ENCODE data around the gene CDK9.

The CDK9 gene

GRCh38 chr9:127796852-127797370, 11.1 kb downstream of the CDK9 start:
- Histone ChIP-seq H3K9me2 (replicated peaks; ENCODE audit: insufficient read depth, low read length) (no peaks in the 10 kb centered on the region), H3K4me2 (ENCODE audit: low read depth, low read length, poor library complexity, severe bottlenecking) (no peak overlapping the region), H3K79me2 (ENCODE audit: insufficient read depth, low read length) (no peaks in the 10 kb centered on the region), H3F3A (ENCODE audit: insufficient read depth) (peaks cover 23% of the 10 kb centered on the region), H3K36me3 (ENCODE audit: low read length) (peaks cover 5% of the 10 kb centered on the region; the same call in 1 of the 2 replicates), H3K4me3 (ENCODE audit: insufficient read depth, low read length, poor library complexity, severe bottlenecking) (no peak overlapping the region), H3K9me3 (ENCODE audit: insufficient read depth, low read length) (no peaks in the 10 kb centered on the region), H3K27me3 (ENCODE audit: low read length) (no peaks in the 10 kb centered on the region), H2AFZ (ENCODE audit: low read depth, low read length, severe bottlenecking) (no peak overlapping the region), H3K9ac (ENCODE audit: low read length) (no peak overlapping the region), H4K20me1 (ENCODE audit: low read depth, low read length) (no peaks in the 10 kb centered on the region), H3K27ac (ENCODE audit: low read depth, low read length) (no peak overlapping the region)
- TF ChIP-seq CTCF (IDR thresholded peaks at IDR 0.05; ENCODE audit: insufficient read depth, low read length, poor library complexity, severe bottlenecking) (no peak), EZH2phosphoT487 (conservative IDR thresholded peaks at IDR 0.05; ENCODE audit: low read length) (no peak)

DNA sequence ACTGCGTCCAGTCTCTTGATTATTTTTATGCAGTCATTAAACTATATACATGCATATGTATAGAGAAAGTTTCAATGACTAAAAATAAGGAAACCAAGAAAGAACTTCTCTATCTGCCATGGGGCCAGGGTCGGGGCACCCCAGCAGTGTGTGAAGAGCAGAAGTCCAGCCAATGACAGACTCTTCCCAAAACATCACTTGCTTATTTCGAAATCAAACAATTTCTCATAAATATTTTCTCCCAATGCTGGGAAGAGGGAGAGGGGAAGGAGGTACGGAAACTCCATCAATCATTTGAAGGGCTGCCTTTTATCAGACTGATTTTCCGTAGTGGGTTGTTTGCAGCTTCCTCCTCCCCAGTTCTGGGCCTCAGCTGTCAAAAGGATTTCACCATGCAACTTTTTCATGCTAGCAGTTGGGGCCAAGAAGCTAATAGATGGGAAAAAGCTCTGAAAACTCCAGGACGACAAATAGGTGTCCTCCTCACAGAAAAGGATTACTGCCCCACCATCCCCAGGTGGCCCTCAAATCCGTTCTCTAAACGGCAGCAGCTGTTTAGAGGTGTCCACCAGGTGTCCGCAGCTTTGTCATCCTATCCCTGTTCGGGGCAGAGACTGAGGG, 16.2 kb downstream of the CDK9 start:
- no peaks in the 10 kb centered on the region for H3K36me3 ChIP-seq (ENCODE audit: low read length)
- peaks cover 23% of the 10 kb centered on the region for H3K79me2 ChIP-seq (ENCODE audit: insufficient read depth, low read length)
- H3K27ac ChIP-seq (ENCODE audit: low read depth, low read length) = peak overlapping the region; percentile 44
- H3F3A ChIP-seq (ENCODE audit: insufficient read depth) = peaks cover 5% of the 10 kb centered on the region
- peak overlapping the region; percentile 98 for H3K9ac ChIP-seq (ENCODE audit: low read length)
- peak overlapping the region; percentile 56 for H3K4me3 ChIP-seq (ENCODE audit: insufficient read depth, low read length, poor library complexity, severe bottlenecking)
- TF ChIP-seq CTCF (IDR thresholded peaks at IDR 0.05; ENCODE audit: insufficient read depth, low read length, poor library complexity, severe bottlenecking) (no peak), EZH2phosphoT487 (conservative IDR thresholded peaks at IDR 0.05; ENCODE audit: low read length) (no peak)
- H3K9me2 ChIP-seq (replicated peaks; ENCODE audit: insufficient read depth, low read length) = no peaks in the 10 kb centered on the region
- peak overlapping the region; percentile 98 for H2AFZ ChIP-seq (ENCODE audit: low read depth, low read length, severe bottlenecking)
- H4K20me1 ChIP-seq (ENCODE audit: low read depth, low read length) = no peaks in the 10 kb centered on the region
- no peaks in the 10 kb centered on the region for H3K27me3 ChIP-seq (ENCODE audit: low read length)
- peak overlapping the region; percentile 86 for H3K4me2 ChIP-seq (ENCODE audit: low read depth, low read length, poor library complexity, severe bottlenecking)
- H3K9me3 ChIP-seq (ENCODE audit: insufficient read depth, low read length) = no peaks in the 10 kb centered on the region

DNA sequence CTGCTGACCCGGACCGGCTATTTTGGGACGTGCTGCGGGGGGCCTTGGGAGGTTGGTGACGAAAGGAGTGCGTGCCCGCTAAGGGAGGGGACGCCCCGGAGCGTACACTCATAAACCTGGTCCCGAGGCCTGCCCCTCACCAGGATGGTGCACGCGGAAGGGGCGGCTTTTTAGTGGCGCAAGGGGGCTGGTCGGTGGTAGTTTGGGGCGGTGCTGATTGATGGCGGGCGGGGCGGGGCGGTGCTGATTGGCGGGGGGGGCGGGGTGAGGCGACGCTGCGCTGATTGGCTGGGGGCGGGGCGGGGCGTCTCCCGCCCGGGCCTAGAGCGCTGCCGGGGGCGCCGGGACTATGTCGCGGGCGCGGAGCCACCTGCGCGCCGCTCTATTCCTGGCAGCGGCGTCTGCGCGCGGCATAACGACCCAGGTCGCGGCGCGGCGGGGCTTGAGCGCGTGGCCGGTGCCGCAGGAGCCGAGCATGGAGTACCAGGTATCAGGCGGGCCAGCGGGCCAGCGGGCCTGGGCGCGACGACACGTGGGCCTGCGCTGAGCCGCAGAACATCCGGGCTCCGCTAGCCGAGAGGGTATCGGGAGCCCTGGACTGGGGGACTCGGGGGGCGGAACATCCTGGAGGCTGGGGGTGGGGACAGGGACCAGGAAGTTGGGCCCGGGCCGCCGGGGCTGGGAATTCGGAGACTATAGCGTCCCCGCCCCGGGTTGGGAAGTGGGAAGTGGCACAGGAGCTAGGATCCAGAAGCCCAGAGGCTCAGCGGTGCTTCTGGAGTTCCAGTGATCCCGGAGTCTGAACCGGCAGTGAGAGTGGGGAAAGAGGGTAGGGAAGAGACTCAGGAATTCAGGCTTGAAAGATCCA, 17.0 kb downstream of the CDK9 start, which contains the start of gene FPGS:
TSS of gene FPGS (plus strand) at position 307 of the 868 bp plus-strand sequence. CDS start at position 350, 43 bp downstream.
- no peaks in the 10 kb centered on the region for H3K36me3 ChIP-seq (ENCODE audit: low read length)
- H3K27me3 ChIP-seq (ENCODE audit: low read length) = no peaks in the 10 kb centered on the region
- H3K27ac ChIP-seq (ENCODE audit: low read depth, low read length) = peak within 1 kb of the TSS; percentile 73
- peaks cover 23% of the 10 kb centered on the region for H3K79me2 ChIP-seq (ENCODE audit: insufficient read depth, low read length)
- peak within 1 kb of the TSS; percentile 98 for H2AFZ ChIP-seq (ENCODE audit: low read depth, low read length, severe bottlenecking)
- no peak for TF ChIP-seq CTCF (IDR thresholded peaks at IDR 0.05; ENCODE audit: insufficient read depth, low read length, poor library complexity, severe bottlenecking)
- TF ChIP-seq EZH2phosphoT487 (conservative IDR thresholded peaks at IDR 0.05; ENCODE audit: low read length) = no peak
- peak within 1 kb of the TSS; percentile 98 for H3K4me3 ChIP-seq (ENCODE audit: insufficient read depth, low read length, poor library complexity, severe bottlenecking)
- peaks cover 5% of the 10 kb centered on the region for H3F3A ChIP-seq (ENCODE audit: insufficient read depth)
- no peaks in the 10 kb centered on the region for H3K9me2 ChIP-seq (replicated peaks; ENCODE audit: insufficient read depth, low read length)
- no peaks in the 10 kb centered on the region for H4K20me1 ChIP-seq (ENCODE audit: low read depth, low read length)
- H3K4me2 ChIP-seq (ENCODE audit: low read depth, low read length, poor library complexity, severe bottlenecking) = peak within 1 kb of the TSS; percentile 86
- peak within 1 kb of the TSS; percentile 98 for H3K9ac ChIP-seq (ENCODE audit: low read length)
- H3K9me3 ChIP-seq (ENCODE audit: insufficient read depth, low read length) = no peaks in the 10 kb centered on the region

Measured in SU-DHL-6 (cell line).